ENCODE data around the gene IKZF2. TPM values are rescaled to one million over a fixed set of nuclear protein-coding genes. Genes with fewer than 3 reads are reported as not detected.

IKZF2 gene
- total RNA-seq, 1 experiment from 2014 or later = 26.1 TPM

DNA sequence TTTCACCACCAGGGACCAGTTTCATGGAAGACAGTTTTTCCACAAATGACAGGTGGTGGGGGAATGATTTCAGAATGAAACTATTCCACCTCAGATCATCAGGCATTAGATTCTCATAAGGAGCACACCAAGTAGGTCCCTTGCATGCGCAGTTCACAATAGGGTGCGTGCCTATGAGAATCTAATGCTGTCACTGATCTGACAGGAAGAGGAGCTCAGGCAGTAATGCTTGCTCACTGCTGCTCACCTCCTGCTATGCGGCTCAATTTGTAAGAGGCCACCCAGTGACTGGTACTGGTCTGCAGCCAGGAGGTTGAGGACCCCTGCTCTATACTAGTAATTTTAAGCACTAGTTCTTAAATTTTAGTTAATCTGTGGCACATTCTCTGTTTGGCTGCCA lies 107.8 kb downstream of the IKZF2 start:
- Mint-ChIP-seq H3K27me3 (ENCODE audit: unreplicated experiment) (no peaks in the 10 kb centered on the region), H3K36me3 (ENCODE audit: insufficient read depth, unreplicated experiment) (no peaks in the 10 kb centered on the region), H3K9me3 (ENCODE audit: low read depth, unreplicated experiment) (peaks cover 5% of the 10 kb centered on the region), H3K27ac (ENCODE audit: unreplicated experiment) (no peak overlapping the region), H3K4me1 (ENCODE audit: low read depth, unreplicated experiment) (no peaks in the 10 kb centered on the region), H3K4me3 (ENCODE audit: low read depth, unreplicated experiment) (no peak overlapping the region)
- DNase-seq = no peak
- intact Hi-C loops (cut with micrococcal nuclease; ENCODE audit: unreplicated experiment) = no loop called here
- CTCF ChIA-PET = no interaction called here
- TF ChIP-seq, protein P1, sequence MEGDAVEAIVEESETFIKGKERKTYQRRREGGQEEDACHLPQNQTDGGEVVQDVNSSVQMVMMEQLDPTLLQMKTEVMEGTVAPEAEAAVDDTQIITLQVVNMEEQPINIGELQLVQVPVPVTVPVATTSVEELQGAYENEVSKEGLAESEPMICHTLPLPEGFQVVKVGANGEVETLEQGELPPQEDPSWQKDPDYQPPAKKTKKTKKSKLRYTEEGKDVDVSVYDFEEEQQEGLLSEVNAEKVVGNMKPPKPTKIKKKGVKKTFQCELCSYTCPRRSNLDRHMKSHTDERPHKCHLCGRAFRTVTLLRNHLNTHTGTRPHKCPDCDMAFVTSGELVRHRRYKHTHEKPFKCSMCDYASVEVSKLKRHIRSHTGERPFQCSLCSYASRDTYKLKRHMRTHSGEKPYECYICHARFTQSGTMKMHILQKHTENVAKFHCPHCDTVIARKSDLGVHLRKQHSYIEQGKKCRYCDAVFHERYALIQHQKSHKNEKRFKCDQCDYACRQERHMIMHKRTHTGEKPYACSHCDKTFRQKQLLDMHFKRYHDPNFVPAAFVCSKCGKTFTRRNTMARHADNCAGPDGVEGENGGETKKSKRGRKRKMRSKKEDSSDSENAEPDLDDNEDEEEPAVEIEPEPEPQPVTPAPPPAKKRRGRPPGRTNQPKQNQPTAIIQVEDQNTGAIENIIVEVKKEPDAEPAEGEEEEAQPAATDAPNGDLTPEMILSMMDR (IDR thresholded peaks at IDR 0.05; ENCODE audit: unreplicated experiment) = no peak
- no TSS peak for BruUV-seq (replicated peaks)

DNA sequence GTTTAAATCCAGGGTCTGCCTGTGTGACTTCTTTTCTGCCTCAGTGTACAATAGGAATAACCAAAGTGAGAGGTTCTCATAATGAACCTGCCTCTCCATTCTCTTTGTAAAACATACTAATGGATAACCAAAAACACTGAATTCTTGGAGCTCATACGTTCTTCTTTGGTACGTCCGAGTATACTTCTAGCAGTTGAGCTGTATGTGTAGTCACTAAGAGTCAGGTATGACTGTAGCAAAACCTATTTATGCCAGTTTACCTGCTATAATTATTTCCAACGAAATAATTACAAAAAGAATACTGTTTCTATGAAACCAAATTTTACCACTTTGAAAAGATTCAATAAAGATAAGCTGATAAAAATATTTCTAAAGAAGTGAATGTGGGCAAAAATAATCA lies 109.2 kb downstream of the IKZF2 start:
- no TSS peak for BruUV-seq (replicated peaks)

DNA sequence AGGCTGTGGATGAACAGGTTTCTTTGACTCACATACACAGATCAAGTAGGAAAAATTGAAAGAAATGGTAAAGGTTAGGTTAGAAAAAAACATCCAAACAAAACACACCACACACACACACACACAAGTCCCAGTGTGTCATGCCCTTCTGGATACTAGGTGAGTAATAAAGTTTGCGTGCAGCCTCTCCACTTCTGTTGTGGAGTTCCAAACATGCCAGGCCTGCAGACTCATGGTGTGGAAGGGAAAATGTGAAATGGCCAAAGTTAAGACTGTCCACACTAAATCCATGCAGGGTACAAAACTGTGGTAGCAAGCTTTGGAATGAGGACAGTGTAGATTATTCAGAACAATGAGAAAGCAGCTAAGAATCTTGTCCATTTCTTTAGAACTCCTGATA lies 114.6 kb downstream of the IKZF2 start:
- H3K27me3 Mint-ChIP-seq (ENCODE audit: unreplicated experiment) = no peaks in the 10 kb centered on the region
- no peak for DNase-seq
- H3K27ac Mint-ChIP-seq (ENCODE audit: unreplicated experiment) = peak overlapping the region; percentile 56
- intact Hi-C loops (cut with micrococcal nuclease; ENCODE audit: unreplicated experiment) = no loop called here
- no TSS peak for BruUV-seq (replicated peaks)
- H3K9me3 Mint-ChIP-seq (ENCODE audit: low read depth, unreplicated experiment) = no peaks in the 10 kb centered on the region
- peaks cover 17% of the 10 kb centered on the region for H3K4me1 Mint-ChIP-seq (ENCODE audit: low read depth, unreplicated experiment)
- CTCF ChIA-PET = no interaction called here
- TF ChIP-seq, protein P1 (IDR thresholded peaks at IDR 0.05; ENCODE audit: unreplicated experiment) = no peak
- no peaks in the 10 kb centered on the region for H3K36me3 Mint-ChIP-seq (ENCODE audit: insufficient read depth, unreplicated experiment)
- H3K4me3 Mint-ChIP-seq (ENCODE audit: low read depth, unreplicated experiment) = no peak overlapping the region

More for the DNA sequence above, 109.2 kb downstream of the IKZF2 start:
- no peak overlapping the region for H3K4me3 Mint-ChIP-seq (ENCODE audit: low read depth, unreplicated experiment)
- peaks cover 5% of the 10 kb centered on the region for H3K9me3 Mint-ChIP-seq (ENCODE audit: low read depth, unreplicated experiment)
- H3K27ac Mint-ChIP-seq (ENCODE audit: unreplicated experiment) = no peak overlapping the region
- intact Hi-C loops (cut with micrococcal nuclease; ENCODE audit: unreplicated experiment) = no loop called here
- CTCF ChIA-PET = no interaction called here
- TF ChIP-seq, protein P1 (IDR thresholded peaks at IDR 0.05; ENCODE audit: unreplicated experiment) = no peak
- no peaks in the 10 kb centered on the region for H3K27me3 Mint-ChIP-seq (ENCODE audit: unreplicated experiment)
- DNase-seq = no peak
- H3K4me1 Mint-ChIP-seq (ENCODE audit: low read depth, unreplicated experiment) = peaks cover 12% of the 10 kb centered on the region
- H3K36me3 Mint-ChIP-seq (ENCODE audit: insufficient read depth, unreplicated experiment) = no peaks in the 10 kb centered on the region

DNA sequence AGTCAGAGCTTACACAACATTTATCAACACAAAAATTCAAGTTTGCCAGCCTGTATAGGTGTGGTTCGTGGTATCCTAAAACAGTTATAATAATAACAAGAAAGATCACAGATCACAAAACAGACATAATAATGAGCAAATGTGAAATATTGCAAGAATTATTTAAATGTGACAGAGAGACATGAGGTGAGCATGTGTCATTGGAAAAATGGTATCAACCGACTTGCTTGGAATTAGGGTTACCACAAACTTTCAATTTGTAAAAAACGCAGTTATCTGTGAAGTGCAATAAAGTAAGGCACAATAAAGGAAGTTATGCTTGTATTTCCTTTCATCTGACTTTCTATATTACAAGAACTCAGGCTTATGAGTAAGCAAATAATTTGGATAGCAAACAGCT lies 116.8 kb downstream of the IKZF2 start:
- BruUV-seq (replicated peaks) = no TSS peak
- Mint-ChIP-seq H3K4me3 (ENCODE audit: low read depth, unreplicated experiment) (no peak overlapping the region), H3K9me3 (ENCODE audit: low read depth, unreplicated experiment) (no peaks in the 10 kb centered on the region), H3K27ac (ENCODE audit: unreplicated experiment) (no peak overlapping the region), H3K27me3 (ENCODE audit: unreplicated experiment) (no peaks in the 10 kb centered on the region), H3K36me3 (ENCODE audit: insufficient read depth, unreplicated experiment) (no peaks in the 10 kb centered on the region), H3K4me1 (ENCODE audit: low read depth, unreplicated experiment) (peaks cover 17% of the 10 kb centered on the region)
- TF ChIP-seq, protein P1 (IDR thresholded peaks at IDR 0.05; ENCODE audit: unreplicated experiment) = no peak
- intact Hi-C loops (cut with micrococcal nuclease; ENCODE audit: unreplicated experiment) = no loop called here
- DNase-seq = no peak
- CTCF ChIA-PET = interaction anchor here (1.0 kb wide), 1 partner anchor 111 kb away, joined by 3 read pairs; no protein-coding TSS in a partner anchor

Measured in Calu3 (cell line).